GM12878 (cell line): ENCODE results near the gene LMLN. TPM values are rescaled to one million over a fixed set of nuclear protein-coding genes. Genes with fewer than 3 reads are reported as not detected.

ENCODE experiments used
- ATF3 ChIP-seq: IDR thresholded peaks from 2 replicates; pipeline ENCODE4 v1.6.1; 2011; ENCODE audit warnings: low read depth, mild to moderate bottlenecking, low read length, moderate library complexity, borderline replicate concordance; ENCODE audit errors: extremely low read depth
- CBFB ChIP-seq: IDR thresholded peaks from 2 replicates; pipeline ENCODE4 v1.6.1; 2016; ENCODE audit warnings: antibody characterized with exemption, low read depth
- CHD4 ChIP-seq: fragments of 200-600 bp; sonication (generic); IDR thresholded peaks from 2 replicates; pipeline ENCODE4 v1.6.1; 2016; ENCODE audit warnings: mild to moderate bottlenecking
- CUX1 ChIP-seq: IDR thresholded peaks from 2 replicates; pipeline ENCODE4 v1.6.1; 2012; ENCODE audit warnings: improper control_type of control experiment, low read depth, low read length; ENCODE audit not compliant: insufficient replicate concordance
- EP300 ChIP-seq, 2 experiments: fragments of 150-350 bp in 1 of 2; IDR thresholded peaks; 2 replicates each; pipeline ENCODE4 v1.6.1; 2011 to 2012; ENCODE audit warnings: low read depth in 2 of 2, low read length in 2 of 2, borderline replicate concordance in 1 of 2, improper control_type of control experiment in 1 of 2, inconsistent platforms in 1 of 2; ENCODE audit not compliant: control insufficient read depth in 1 of 2
- FOXK2 ChIP-seq: fragments of 450-650 bp; IDR thresholded peaks from 2 replicates; pipeline ENCODE4 v1.6.1; 2017; ENCODE audit warnings: mild to moderate bottlenecking, moderate library complexity
- FOXM1 ChIP-seq: IDR thresholded peaks from 2 replicates; pipeline ENCODE4 v1.6.1; 2012; ENCODE audit warnings: low read depth, mild to moderate bottlenecking, inconsistent platforms, low read length, moderate library complexity
- MAX ChIP-seq: IDR thresholded peaks from 2 replicates; pipeline ENCODE4 v1.6.1; 2012; ENCODE audit warnings: low read depth, low read length, improper control_type of control experiment
- MTA2 ChIP-seq: fragments of 450-650 bp; IDR thresholded peaks from 2 replicates; pipeline ENCODE4 v1.6.1; 2016; ENCODE audit warnings: low read depth, mild to moderate bottlenecking, moderate library complexity
- MYB ChIP-seq: fragments of 150-350 bp; IDR thresholded peaks from 2 replicates; pipeline ENCODE4 v1.6.1; 2014; ENCODE audit warnings: mild to moderate bottlenecking, low read depth, low read length, borderline replicate concordance
- NFXL1 ChIP-seq: fragments of 450-650 bp; IDR thresholded peaks from 2 replicates; pipeline ENCODE4 v1.6.1; 2017; ENCODE audit warnings: antibody characterized with exemption, mild to moderate bottlenecking, borderline replicate concordance
- NRF1 ChIP-seq: conservative IDR thresholded peaks from 2 replicates; pipeline ENCODE4 v1.6.1; 2011; ENCODE audit warnings: mild to moderate bottlenecking, low read depth, low read length, improper control_type of control experiment
- PKNOX1 ChIP-seq: fragments of 450-650 bp; IDR thresholded peaks from 2 replicates; pipeline ENCODE4 v1.6.1; 2016; ENCODE audit warnings: mild to moderate bottlenecking
- POLR2AphosphoS2 ChIP-seq: IDR thresholded peaks from 2 replicates; pipeline ENCODE4 v1.6.1; 2011; ENCODE audit warnings: low read depth, mild to moderate bottlenecking, low read length, improper control_type of control experiment, moderate library complexity
- POLR2AphosphoS5 ChIP-seq: IDR thresholded peaks from 2 replicates; pipeline ENCODE4 v1.6.1; 2011; ENCODE audit warnings: mild to moderate bottlenecking, low read length, inconsistent platforms
- RB1 ChIP-seq: fragments of 450-650 bp; formaldehyde crosslinking; IDR thresholded peaks from 2 replicates; pipeline ENCODE4 v1.6.1; 2017; ENCODE audit warnings: mild to moderate bottlenecking, borderline replicate concordance
- RBBP5 ChIP-seq: fragments of 200-600 bp; sonication (generic); conservative IDR thresholded peaks from 2 replicates; pipeline ENCODE4 v1.6.1; 2016
- SREBF1 ChIP-seq: IDR thresholded peaks from 2 replicates; pipeline ENCODE4 v1.6.1; 2012; ENCODE audit warnings: mild to moderate bottlenecking, low read length
- STAT3 ChIP-seq: IDR thresholded peaks from 2 replicates; pipeline ENCODE4 v1.6.1; 2011; ENCODE audit warnings: low read depth, low read length, improper control_type of control experiment
- ZNF217 ChIP-seq: fragments of 450-650 bp; IDR thresholded peaks from 2 replicates; pipeline ENCODE4 v1.6.1; 2017; ENCODE audit warnings: antibody characterized with exemption, mild to moderate bottlenecking
- ZNF274 ChIP-seq: IDR thresholded peaks from one replicate; pipeline ENCODE4 v1.8.0; 2011; ENCODE audit not compliant: insufficient read length, insufficient read depth
- polyA plus RNA-seq, 11 experiments: library from polyadenylated mRNA; depleted of rRNA in 4 of 11; unstranded in 6 of 11; stranded (reverse) in 5 of 11; fragments of >200 nt; fragmentation: Nextera tagmentation in 4 of 11; fragmentation: Illumina TruSeq in 1 of 11; extraction: Ambion mirVana in 4 of 11; extraction: Trizol in 1 of 11; gene quantifications; 1 replicate in 1 of 11; 2 replicates in 10 of 11; pipeline versions ENCODE4 v1.2.1 to v1.2.3, GENCODE V29; 2011 to 2016; ENCODE audit warnings: inconsistent platforms in 2 of 11, missing spikeins in 2 of 11, low read depth in 1 of 11
- total RNA-seq, 4 experiments: library from RNA; depleted of rRNA in 3 of 4; stranded (reverse); fragments of >200 nt in 3 of 4; fragmentation: Illumina TruSeq in 1 of 4; extraction: Trizol in 1 of 4; gene quantifications; 2 replicates each; pipeline versions ENCODE4 v1.2.1 to v1.2.3, GENCODE V29; 2013 to 2021

Gene LMLN
- total and polyA plus RNA-seq, 10 of the 15 experiments (the other 5 are each of a cell fraction or from before 2014, with no cell fraction given) = 0.02 to 1.7 (median 0.81) TPM

- TF ChIP-seq PKNOX1 = peak; percentile 93
- peak; percentile 56; the same call in 1 of the 2 replicates for TF ChIP-seq SREBF1
- TF ChIP-seq CHD4 = no peak
- no peak for TF ChIP-seq NRF1
- TF ChIP-seq ATF3 = no peak
- peak; percentile 87; the same call in 1 of the 2 replicates for TF ChIP-seq RB1
- peak; percentile 94 for TF ChIP-seq CBFB
- peak; percentile 91 for TF ChIP-seq RBBP5
- TF ChIP-seq NFXL1 = no peak
- TF ChIP-seq POLR2AphosphoS2 = peak; percentile 92
- TF ChIP-seq ZNF274 = no peak
- no peak for TF ChIP-seq ZNF217
- TF ChIP-seq FOXK2 = peak; percentile 21; the same call in 1 of the 2 replicates
- peak; percentile 56; the same call in 1 of the 2 replicates for TF ChIP-seq MAX
- peak in 1 of 2 experiments; percentile 62; a peak in 2 of 4 replicates for TF ChIP-seq EP300 (IDR thresholded peaks at IDR 0.05; ENCODE audit: borderline replicate concordance in 1 of 2, control insufficient read depth in 1 of 2, low read depth in 2 of 2, low read length in 2 of 2)
- peak; percentile 100 for TF ChIP-seq POLR2AphosphoS5
- peak; percentile 64; the same call in 1 of the 2 replicates for TF ChIP-seq FOXM1
- TF ChIP-seq MYB = peak; percentile 100
- TF ChIP-seq CUX1 = no peak
- no peak for TF ChIP-seq STAT3
- TF ChIP-seq MTA2 = peak; percentile 24
These were observed 10.0 kb upstream of the LMLN start, which contains the start of gene RPL35A (continued) for GRCh38 chr3:197949778-197950676.
